NB4 (cell line): ENCODE results near the gene VIPR2.

Experiments
- CTCF ChIP-seq: IDR thresholded peaks from one replicate; pipeline ENCODE4 v1.5.1; 2012; ENCODE audit warnings: low read depth, low read length
- MAX ChIP-seq: IDR thresholded peaks from 2 replicates; pipeline ENCODE4 v1.6.1; 2011; ENCODE audit warnings: low read depth, low read length

- TF ChIP-seq MAX = no peak
- no peak for TF ChIP-seq CTCF
Observed at GRCh38 chr7:159142199-159142598, 2.5 kb downstream of the VIPR2 start.
